Measurements from ENCODE around the gene RBFOX2.
A peak's percentile ranks its signal among the peaks of the same experiment; 100 is the strongest.

The RBFOX2 gene

DNA sequence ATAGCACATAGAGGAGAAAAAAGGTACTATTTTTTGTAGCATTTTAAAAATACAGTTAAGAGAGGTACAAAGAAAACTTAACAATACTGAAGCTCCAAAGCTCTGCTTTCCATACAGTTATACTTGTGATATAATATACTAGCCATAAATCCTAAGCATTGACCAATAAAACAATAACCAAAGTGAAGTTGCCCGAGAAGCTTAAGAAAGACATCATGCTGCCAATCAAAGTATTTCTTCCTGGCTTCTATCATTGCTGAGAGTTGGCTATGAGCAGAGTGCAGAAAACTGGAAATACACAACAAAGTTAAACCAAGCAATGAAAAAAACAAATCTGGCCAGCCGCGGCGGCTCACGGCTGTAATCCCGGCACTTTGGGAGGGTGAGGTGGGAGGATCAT is 84.2 kb downstream of the RBFOX2 start:
- no peak for TF ChIP-seq POLR2A (IDR thresholded peaks at IDR 0.05; ENCODE audit: extremely low read depth, insufficient read length)
- no peak overlapping the region for H3K4me3 ChIP-seq (ENCODE audit: low read depth, low read length)
- DNase-seq (ENCODE audit: low read depth): no peak

DNA sequence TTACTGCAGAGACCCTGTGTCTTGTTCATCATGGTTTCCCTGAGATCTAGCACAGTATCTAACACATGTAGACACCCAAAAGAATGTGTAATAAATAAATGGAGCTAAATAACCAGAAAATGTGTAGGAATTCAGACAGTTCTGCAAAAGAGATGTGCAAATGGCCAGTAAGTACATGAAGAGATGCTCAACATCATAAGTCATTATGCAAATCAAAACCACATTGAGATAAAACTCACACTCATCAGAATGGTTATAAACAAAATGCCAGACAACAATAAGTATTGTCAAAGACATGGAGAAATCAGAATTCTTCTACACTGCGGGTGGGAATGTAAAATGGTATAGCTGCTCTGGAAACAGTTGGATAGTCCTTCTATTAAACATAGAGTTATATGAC is 88.5 kb downstream of the RBFOX2 start:
- no peak overlapping the region for H3K4me3 ChIP-seq (ENCODE audit: low read depth, low read length)
- no peak for DNase-seq (ENCODE audit: low read depth)
- TF ChIP-seq, protein P1, sequence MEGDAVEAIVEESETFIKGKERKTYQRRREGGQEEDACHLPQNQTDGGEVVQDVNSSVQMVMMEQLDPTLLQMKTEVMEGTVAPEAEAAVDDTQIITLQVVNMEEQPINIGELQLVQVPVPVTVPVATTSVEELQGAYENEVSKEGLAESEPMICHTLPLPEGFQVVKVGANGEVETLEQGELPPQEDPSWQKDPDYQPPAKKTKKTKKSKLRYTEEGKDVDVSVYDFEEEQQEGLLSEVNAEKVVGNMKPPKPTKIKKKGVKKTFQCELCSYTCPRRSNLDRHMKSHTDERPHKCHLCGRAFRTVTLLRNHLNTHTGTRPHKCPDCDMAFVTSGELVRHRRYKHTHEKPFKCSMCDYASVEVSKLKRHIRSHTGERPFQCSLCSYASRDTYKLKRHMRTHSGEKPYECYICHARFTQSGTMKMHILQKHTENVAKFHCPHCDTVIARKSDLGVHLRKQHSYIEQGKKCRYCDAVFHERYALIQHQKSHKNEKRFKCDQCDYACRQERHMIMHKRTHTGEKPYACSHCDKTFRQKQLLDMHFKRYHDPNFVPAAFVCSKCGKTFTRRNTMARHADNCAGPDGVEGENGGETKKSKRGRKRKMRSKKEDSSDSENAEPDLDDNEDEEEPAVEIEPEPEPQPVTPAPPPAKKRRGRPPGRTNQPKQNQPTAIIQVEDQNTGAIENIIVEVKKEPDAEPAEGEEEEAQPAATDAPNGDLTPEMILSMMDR (IDR thresholded peaks at IDR 0.05; ENCODE audit: low read depth, low read length): no peak
- TF ChIP-seq POLR2A (IDR thresholded peaks at IDR 0.05; ENCODE audit: extremely low read depth, insufficient read length) (no peak), MAX (IDR thresholded peaks at IDR 0.05; ENCODE audit: low read depth, low read length) (no peak), MYC (IDR thresholded peaks at IDR 0.05; ENCODE audit: low read depth, low read length) (no peak)

DNA sequence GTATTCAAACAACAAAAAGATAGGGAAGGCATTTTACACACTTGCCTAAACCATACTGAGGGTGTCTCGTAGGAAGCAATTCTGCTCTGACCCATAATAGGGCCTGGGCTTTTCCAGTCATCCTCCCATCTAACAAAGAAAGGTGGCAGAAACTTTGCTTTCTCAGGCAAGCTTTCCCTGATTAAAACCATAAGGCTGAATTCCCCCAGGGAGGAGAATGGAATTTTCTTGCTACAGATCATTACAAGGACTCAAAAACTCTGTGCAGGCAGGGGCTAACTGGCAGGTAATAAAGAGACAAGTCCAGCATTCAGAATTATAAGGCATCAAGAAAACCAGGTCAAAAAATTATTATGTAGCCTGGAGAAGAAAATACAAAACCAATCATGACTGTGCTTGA is 90.4 kb downstream of the RBFOX2 start:
- TF ChIP-seq POLR2A (IDR thresholded peaks at IDR 0.05; ENCODE audit: extremely low read depth, insufficient read length) (no peak), MYC (IDR thresholded peaks at IDR 0.05; ENCODE audit: low read depth, low read length) (no peak), MAX (IDR thresholded peaks at IDR 0.05; ENCODE audit: low read depth, low read length) (no peak)
- TF ChIP-seq, protein P1 (IDR thresholded peaks at IDR 0.05; ENCODE audit: low read depth, low read length): no peak
- H3K4me3 ChIP-seq (ENCODE audit: low read depth, low read length): no peak overlapping the region
- no peak for DNase-seq (ENCODE audit: low read depth)

DNA sequence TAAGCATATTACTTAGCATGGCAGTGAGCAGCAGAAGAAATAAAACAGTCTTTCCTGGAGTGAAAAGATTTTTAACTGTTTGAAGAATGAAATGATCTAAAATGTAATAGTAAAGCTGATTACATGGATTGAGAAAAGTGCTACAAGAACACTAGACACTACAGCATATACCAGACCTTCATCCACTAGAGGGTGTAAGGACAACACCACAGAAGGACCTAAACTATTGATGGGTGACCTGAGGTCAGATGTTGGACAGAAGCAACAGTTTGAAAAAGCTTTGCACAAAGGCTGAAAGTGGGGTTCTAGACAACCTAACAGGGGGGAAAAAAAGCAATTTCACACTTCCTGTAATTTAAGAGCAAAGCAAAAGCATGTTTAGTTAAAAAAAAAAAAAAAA is 97.7 kb downstream of the RBFOX2 start:
- peak; percentile 57 for DNase-seq (ENCODE audit: low read depth)
- no peak overlapping the region for H3K4me3 ChIP-seq (ENCODE audit: low read depth, low read length)
- no peak for TF ChIP-seq POLR2A (IDR thresholded peaks at IDR 0.05; ENCODE audit: extremely low read depth, insufficient read length)
- TF ChIP-seq, protein P1 (IDR thresholded peaks at IDR 0.05; ENCODE audit: low read depth, low read length): peak; percentile 40

DNA sequence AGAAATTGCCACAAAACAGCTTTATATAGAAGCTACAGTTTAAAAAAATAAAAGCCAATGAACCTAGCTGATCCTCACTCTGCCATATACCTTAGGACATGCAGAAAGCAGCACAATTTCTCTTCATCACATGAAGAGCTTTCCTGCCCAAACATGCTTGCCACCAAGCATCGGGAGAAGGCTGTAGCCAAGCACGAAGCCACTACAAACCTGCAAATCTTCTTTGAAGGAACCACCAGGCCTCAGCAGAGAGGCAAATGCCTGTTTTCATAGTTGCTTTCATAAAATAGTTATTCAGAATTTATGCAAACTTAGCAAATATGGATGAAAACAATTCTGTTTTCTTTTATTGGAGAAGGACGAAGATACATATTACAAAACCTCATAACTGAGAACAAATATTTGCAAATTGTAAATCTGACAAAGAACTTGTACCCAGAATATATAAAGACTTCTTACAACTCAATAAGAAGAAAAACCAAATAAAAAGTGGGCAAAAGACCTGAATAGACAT is 100.3 kb downstream of the RBFOX2 start:
- TF ChIP-seq MAX (IDR thresholded peaks at IDR 0.05; ENCODE audit: low read depth, low read length): no peak
- TF ChIP-seq, protein P1 (IDR thresholded peaks at IDR 0.05; ENCODE audit: low read depth, low read length): no peak
- no peak for TF ChIP-seq MYC (IDR thresholded peaks at IDR 0.05; ENCODE audit: low read depth, low read length)
- no peak for TF ChIP-seq POLR2A (IDR thresholded peaks at IDR 0.05; ENCODE audit: extremely low read depth, insufficient read length)
- no peak overlapping the region for H3K4me3 ChIP-seq (ENCODE audit: low read depth, low read length)
- no peak for DNase-seq (ENCODE audit: low read depth)

DNA sequence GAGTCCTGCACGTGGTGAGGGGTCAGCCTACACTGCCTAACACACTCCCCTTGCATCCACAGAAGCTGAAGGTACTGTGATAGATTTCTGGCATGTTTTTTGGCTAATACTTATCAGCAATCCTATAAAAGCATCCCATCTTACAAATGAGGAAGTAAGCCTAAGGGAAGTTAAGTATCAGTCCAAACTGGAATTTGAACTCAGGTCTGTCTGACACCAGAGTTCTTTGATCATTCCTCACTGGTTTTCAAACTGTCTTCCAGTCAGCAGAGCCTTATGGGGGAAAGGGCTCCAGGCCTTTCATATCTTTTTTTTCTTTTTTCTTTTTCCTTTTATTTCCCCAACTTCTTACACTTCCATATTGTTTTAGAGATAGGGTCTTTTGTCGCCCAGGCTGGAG is 105.6 kb downstream of the RBFOX2 start:
- H3K4me3 ChIP-seq (ENCODE audit: low read depth, low read length): no peak overlapping the region
- no peak for DNase-seq (ENCODE audit: low read depth)
- TF ChIP-seq, protein P1 (IDR thresholded peaks at IDR 0.05; ENCODE audit: low read depth, low read length): no peak
- TF ChIP-seq MYC (IDR thresholded peaks at IDR 0.05; ENCODE audit: low read depth, low read length): no peak
